Measurements from ENCODE around the gene PMPCA.

Gene PMPCA

GRCh38 chr9:136465500-136466154, 55.2 kb downstream of the PMPCA start:
- CTCF ChIA-PET = interaction anchor here (0.6 to 1.0 kb wide), 2 partner anchors 25 to 425 kb away, joined by 3 to 6 read pairs; no protein-coding TSS in a partner anchor
- no peaks in the 10 kb centered on the region for H3K9me3 ChIP-seq (ENCODE audit: control insufficient read depth, insufficient read depth, low read depth, low read length)
- H3K4me1 ChIP-seq (ENCODE audit: control insufficient read depth, insufficient read depth, low read length) = no peaks in the 10 kb centered on the region
- POLR2A ChIA-PET = no interaction called here
- peaks cover 21 to 96% of the 10 kb centered on the region in 2 experiments for H3K36me3 ChIP-seq (ENCODE audit: control insufficient read depth in 2 of 2, insufficient read depth in 1 of 2, low read length in 2 of 2)
- TF ChIP-seq HOXA7 (CRISPR knock-in tag; IDR thresholded peaks at IDR 0.05; ENCODE audit: borderline replicate concordance) = no peak
- no peak overlapping the region for H3K27ac ChIP-seq (ENCODE audit: extremely low read depth, low read depth, low read length)
- no peak overlapping the region for H3K4me3 ChIP-seq (ENCODE audit: low read depth, low read length)

GRCh38 chr9:136466155-136466541, 55.7 kb downstream of the PMPCA start:
- no peak for TF ChIP-seq HOXA7 (CRISPR knock-in tag; IDR thresholded peaks at IDR 0.05; ENCODE audit: borderline replicate concordance)
- TF ChIP-seq ZNF654 (tag by site-specific recombination; IDR thresholded peaks at IDR 0.05; ENCODE audit: low read depth) = no peak
- TF ChIP-seq, protein P1, sequence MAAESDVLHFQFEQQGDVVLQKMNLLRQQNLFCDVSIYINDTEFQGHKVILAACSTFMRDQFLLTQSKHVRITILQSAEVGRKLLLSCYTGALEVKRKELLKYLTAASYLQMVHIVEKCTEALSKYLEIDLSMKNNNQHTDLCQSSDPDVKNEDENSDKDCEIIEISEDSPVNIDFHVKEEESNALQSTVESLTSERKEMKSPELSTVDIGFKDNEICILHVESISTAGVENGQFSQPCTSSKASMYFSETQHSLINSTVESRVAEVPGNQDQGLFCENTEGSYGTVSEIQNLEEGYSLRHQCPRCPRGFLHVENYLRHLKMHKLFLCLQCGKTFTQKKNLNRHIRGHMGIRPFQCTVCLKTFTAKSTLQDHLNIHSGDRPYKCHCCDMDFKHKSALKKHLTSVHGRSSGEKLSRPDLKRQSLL (tag by site-specific recombination; IDR thresholded peaks at IDR 0.05) = no peak
- no peak for TF ChIP-seq ZBTB7A (tag by site-specific recombination; IDR thresholded peaks at IDR 0.05; ENCODE audit: low read depth)
- no peak for TF ChIP-seq ZNF843 (tag by site-specific recombination; IDR thresholded peaks at IDR 0.05)
- TF ChIP-seq SP2 (tag by site-specific recombination; IDR thresholded peaks at IDR 0.05) = no peak
- no peak for TF ChIP-seq ZNF626 (tag by site-specific recombination; IDR thresholded peaks at IDR 0.05)
- no peak for TF ChIP-seq ZNF514 (tag by site-specific recombination; IDR thresholded peaks at IDR 0.05)
- no peak for TF ChIP-seq REST (tag by site-specific recombination; IDR thresholded peaks at IDR 0.05)
- TF ChIP-seq ZSCAN23 (tag by site-specific recombination; IDR thresholded peaks at IDR 0.05) = no peak
- no peak for TF ChIP-seq ZNF555 (tag by site-specific recombination; conservative IDR thresholded peaks at IDR 0.05)
- TF ChIP-seq ZNF221 (tag by site-specific recombination; IDR thresholded peaks at IDR 0.05; ENCODE audit: borderline replicate concordance) = no peak
- no peak for TF ChIP-seq ZBTB44 (tag by site-specific recombination; IDR thresholded peaks at IDR 0.05)
- ChIA-PET CTCF (interaction anchor here (1.0 kb wide), 1 partner anchor 26 kb away, joined by 3 read pairs; no protein-coding TSS in a partner anchor), POLR2A (no interaction called here)
- Histone ChIP-seq H3K4me3 (ENCODE audit: low read depth, low read length) (no peak overlapping the region), H3K36me3 (ENCODE audit: control insufficient read depth in 2 of 2, insufficient read depth in 1 of 2, low read length in 2 of 2) (peaks cover 18 to 96% of the 10 kb centered on the region in 2 experiments), H3K4me1 (ENCODE audit: control insufficient read depth, insufficient read depth, low read length) (no peaks in the 10 kb centered on the region), H3K27ac (ENCODE audit: extremely low read depth, low read depth, low read length) (no peak overlapping the region), H3K9me3 (ENCODE audit: control insufficient read depth, insufficient read depth, low read depth, low read length) (no peaks in the 10 kb centered on the region)

- CTCF ChIA-PET = interaction anchor here (1.4 to 1.9 kb wide), 2 partner anchors 17 to 20 kb away, joined by 5 to 6 read pairs; no protein-coding TSS in a partner anchor
Measured at GRCh38 chr9:136467766-136468165, 57.3 kb downstream of the PMPCA start.

More at GRCh38 chr9:136467766-136468165, 57.3 kb downstream of the PMPCA start:
- H3K36me3 ChIP-seq (ENCODE audit: control insufficient read depth in 2 of 2, insufficient read depth in 1 of 2, low read length in 2 of 2) = peaks cover 18 to 98% of the 10 kb centered on the region in 2 experiments
- no peak for TF ChIP-seq ZNF513 (tag by site-specific recombination; IDR thresholded peaks at IDR 0.05)
- TF ChIP-seq HOXC10 (CRISPR knock-in tag; IDR thresholded peaks at IDR 0.05) = no peak
- no peak for TF ChIP-seq PBX3 (CRISPR knock-in tag; IDR thresholded peaks at IDR 0.05)
- TF ChIP-seq ZNF24 (tag by site-specific recombination; IDR thresholded peaks at IDR 0.05) = no peak
- no peaks in the 10 kb centered on the region for H3K9me3 ChIP-seq (ENCODE audit: control insufficient read depth, insufficient read depth, low read depth, low read length)
- H3K4me1 ChIP-seq (ENCODE audit: control insufficient read depth, insufficient read depth, low read length) = no peaks in the 10 kb centered on the region
- H3K27ac ChIP-seq (ENCODE audit: extremely low read depth, low read depth, low read length) = no peak overlapping the region
- H3K4me3 ChIP-seq (ENCODE audit: low read depth, low read length) = no peak overlapping the region
- POLR2A ChIA-PET = no interaction called here
